Thyroid gland (tissue), 4 donors: ENCODE data around the gene CTAGE1. TPM values are rescaled to one million over a fixed set of nuclear protein-coding genes. Genes with fewer than 3 reads are reported as not detected.

ENCODE experiments used
- DNase-seq, 2 donors: peaks; one replicate each; pipeline ENCODE4 v3.0.0-alpha.2; 2019
- H3K27ac ChIP-seq, 3 donors: fragments of 200-600 bp; sonication (generic); 1 replicate in 2 of 3; 2 replicates in 1 of 3; pipeline ENCODE4 v1.5.1; 2016 to 2019; ENCODE audit warnings: mild to moderate bottlenecking in 1 of 3, moderate library complexity in 1 of 3
- H3K27me3 ChIP-seq: fragments of 200-600 bp; sonication (generic); one replicate; pipeline ENCODE4 v1.5.1; 2019
- H3K36me3 ChIP-seq, 2 donors: fragments of 200-600 bp; sonication (generic); one replicate each; pipeline ENCODE4 v1.5.1; 2016 to 2019
- H3K4me1 ChIP-seq, 2 donors: fragments of 200-600 bp; sonication (generic); one replicate each; pipeline ENCODE4 v1.5.1; 2017 to 2019
- H3K4me3 ChIP-seq, 3 donors: fragments of 200-600 bp; sonication (generic); replicated peaks in 1 of 3; 1 replicate in 2 of 3; 2 replicates in 1 of 3; pipeline ENCODE4 v1.5.1; 2016; ENCODE audit warnings: mild to moderate bottlenecking in 1 of 3
- H3K9me3 ChIP-seq: fragments of 200-600 bp; sonication (generic); one replicate; pipeline ENCODE4 v1.5.1; 2017
- CTCF ChIP-seq, 6 experiments: fragments of 200-600 bp in 3 of 6; fragments of 450-650 bp in 3 of 6; sonication (generic) in 3 of 6; IDR thresholded peaks; one replicate each; pipeline ENCODE4 v1.5.1; 2016 to 2019; ENCODE audit warnings: antibody characterized with exemption in 6 of 6, mild to moderate bottlenecking in 2 of 6, inconsistent platforms in 1 of 6, moderate library complexity in 1 of 6
- POLR2A ChIP-seq, 2 donors: fragments of 450-650 bp; IDR thresholded peaks; one replicate each; pipeline ENCODE4 v1.6.1; 2017; ENCODE audit warnings: antibody characterized with exemption in 2 of 2, mild to moderate bottlenecking in 2 of 2, moderate library complexity in 1 of 2
- WGBS, 2 donors: methylation state at CpG; one replicate each; pipeline ENCODE4 v1.1.5; 2017; 5-methylcytosine and 5-hydroxymethylcytosine counted together
- intact Hi-C: fragments of 100-400 bp; cut with DNase I; formaldehyde crosslinking; loops from one replicate; pipeline ENCODE4 v1.15.1; 2023
- total RNA-seq, 4 donors: library from RNA; depleted of rRNA; stranded (reverse); fragments of >200 nt; gene quantifications; one replicate each; pipeline ENCODE4 v1.2.3, GENCODE V29; 2016

Gene CTAGE1
- total RNA-seq, 4 donors from 2014 or later = not detected

- no peak overlapping the region for H3K27ac ChIP-seq
- intact Hi-C loops = no loop called here
- WGBS, 2 donors = 93 to 96% methylated on average over 4 of the region's 4 CpGs
- no peaks in the 10 kb centered on the region for H3K4me1 ChIP-seq
- no peaks in the 10 kb centered on the region for H3K27me3 ChIP-seq
- no peak overlapping the region for H3K4me3 ChIP-seq
- no peak for DNase-seq
- no peaks in the 10 kb centered on the region for H3K36me3 ChIP-seq
- TF ChIP-seq CTCF (IDR thresholded peaks at IDR 0.05) = no peak
- no peak for TF ChIP-seq POLR2A (IDR thresholded peaks at IDR 0.05)
- no peaks in the 10 kb centered on the region for H3K9me3 ChIP-seq
Observed at GRCh38 chr18:22436136-22436535, 18.4 kb upstream of the CTAGE1 start.

GRCh38 chr18:22434973-22435608 is 17.4 kb upstream of the CTAGE1 start:
- no peaks in the 10 kb centered on the region for H3K9me3 ChIP-seq
- no peaks in the 10 kb centered on the region for H3K36me3 ChIP-seq
- no peak overlapping the region for H3K27ac ChIP-seq
- no peaks in the 10 kb centered on the region for H3K4me1 ChIP-seq
- intact Hi-C loops = no loop called here
- no peak for DNase-seq
- H3K4me3 ChIP-seq = no peak overlapping the region
- TF ChIP-seq CTCF (IDR thresholded peaks at IDR 0.05) (no peak), POLR2A (IDR thresholded peaks at IDR 0.05) (no peak)
- WGBS, 2 donors = 86 to 94% methylated on average over 5 of the region's 5 CpGs
- no peaks in the 10 kb centered on the region for H3K27me3 ChIP-seq

GRCh38 chr18:22433956-22434355 is 16.2 kb upstream of the CTAGE1 start:
- WGBS, 2 donors = 56 to 63% methylated on average over 7 of the region's 7 CpGs
- H3K27ac ChIP-seq = no peak overlapping the region
- TF ChIP-seq POLR2A (IDR thresholded peaks at IDR 0.05) = no peak
- TF ChIP-seq CTCF (IDR thresholded peaks at IDR 0.05) = no peak
- H3K36me3 ChIP-seq = no peaks in the 10 kb centered on the region
- intact Hi-C loops = no loop called here
- H3K9me3 ChIP-seq = no peaks in the 10 kb centered on the region
- no peak overlapping the region for H3K4me3 ChIP-seq
- no peaks in the 10 kb centered on the region for H3K27me3 ChIP-seq
- no peaks in the 10 kb centered on the region for H3K4me1 ChIP-seq
- peak; percentile 34 to 59 for DNase-seq

- DNase-seq = peak; percentile 19 to 20
- 69 to 79% methylated on average over 13 of the region's 13 CpGs for WGBS, 2 donors
- H3K27ac ChIP-seq = no peak overlapping the region
Observed at GRCh38 chr18:22432657-22433137, 15.0 kb upstream of the CTAGE1 start.

More at GRCh38 chr18:22432657-22433137, 15.0 kb upstream of the CTAGE1 start:
- Histone ChIP-seq H3K4me1 (no peaks in the 10 kb centered on the region), H3K27me3 (no peaks in the 10 kb centered on the region), H3K36me3 (no peaks in the 10 kb centered on the region), H3K9me3 (no peaks in the 10 kb centered on the region), H3K4me3 (no peak overlapping the region)
- TF ChIP-seq CTCF (IDR thresholded peaks at IDR 0.05) = no peak
- no peak for TF ChIP-seq POLR2A (IDR thresholded peaks at IDR 0.05)
- intact Hi-C loops = no loop called here
